ENCODE results near the gene ZFPL1. TPM values are rescaled to one million over a fixed set of nuclear protein-coding genes. Genes with fewer than 3 reads are reported as not detected.
"Not testable (repeated sequence)": the region's sequence is repeated elsewhere in the genome, so short reads cannot be mapped to it uniquely, and the experiment has no call there.

ZFPL1 gene
- total RNA-seq, 2 donors from 2014 or later: 61.6 to 62.6 TPM

GRCh38 chr11:65115361-65116082 lies 31.5 kb downstream of the ZFPL1 start:
- Histone ChIP-seq H3K4me3 (no peak overlapping the region), H3K9me3 (no peaks in the 10 kb centered on the region), H3K27ac (no peak overlapping the region), H3K27me3 (replicated peaks; ENCODE audit: insufficient read depth) (no peaks in the 10 kb centered on the region), H3K36me3 (peaks cover 4 to 10% of the 10 kb centered on the region in 2 donors), H3K4me1 (replicated peaks) (peaks cover 19% of the 10 kb centered on the region)
- no peak for TF ChIP-seq POLR2A (IDR thresholded peaks at IDR 0.05)
- TF ChIP-seq CTCF (IDR thresholded peaks at IDR 0.05): no peak
- TF ChIP-seq POLR2AphosphoS5 (IDR thresholded peaks at IDR 0.05): no peak
- no peak for DNase-seq (ENCODE audit: low spot score)
- WGBS: 86% methylated on average over 16 of the region's 21 CpGs
- intact Hi-C loops (cut with DNase I): loop anchor here (5.0 to 10.0 kb wide), 3 partner anchors 33 to 261 kb away; partner anchors contain the start of genes ATG2A, CDCA5 and ZFPL1

GRCh38 chr11:65116370-65117205 lies 32.6 kb downstream of the ZFPL1 start:
- Histone ChIP-seq H3K27me3 (replicated peaks; ENCODE audit: insufficient read depth) (no peaks in the 10 kb centered on the region), H3K36me3 (peaks cover 7 to 10% of the 10 kb centered on the region in 2 donors), H3K4me1 (replicated peaks) (peaks cover 24% of the 10 kb centered on the region), H3K9me3 (no peaks in the 10 kb centered on the region), H3K27ac (peak overlapping the region; percentile 81 to 83), H3K4me3 (peak overlapping the region; percentile 79 to 82)
- WGBS: 16% methylated on average over 56 of the region's 68 CpGs
- no peak for TF ChIP-seq CTCF (IDR thresholded peaks at IDR 0.05)
- no peak for TF ChIP-seq POLR2AphosphoS5 (IDR thresholded peaks at IDR 0.05)
- no peak for TF ChIP-seq POLR2A (IDR thresholded peaks at IDR 0.05)
- intact Hi-C loops (cut with DNase I): loop anchor here (5.0 to 10.0 kb wide), 3 partner anchors 34 to 262 kb away; partner anchors contain the start of genes ATG2A, CDCA5 and ZFPL1
- DNase-seq (ENCODE audit: low spot score): no peak

- no peaks in the 10 kb centered on the region for H3K27me3 ChIP-seq (replicated peaks; ENCODE audit: insufficient read depth)
- intact Hi-C loops (cut with DNase I): loop anchor here (1.0 to 10.0 kb wide), 4 partner anchors 35 to 263 kb away; partner anchors contain the start of genes ATG2A, CDCA5 and ZFPL1
- peak within 1 kb of the TSS; percentile 81 to 83 for H3K27ac ChIP-seq
- peak; percentile 54 for TF ChIP-seq POLR2A (IDR thresholded peaks at IDR 0.05)
- peak; percentile 92 to 100 (median 98) for TF ChIP-seq CTCF (IDR thresholded peaks at IDR 0.05)
- peak; percentile 99 for TF ChIP-seq POLR2AphosphoS5 (IDR thresholded peaks at IDR 0.05)
- H3K4me3 ChIP-seq: peak within 1 kb of the TSS; percentile 79 to 82
- no peaks in the 10 kb centered on the region for H3K9me3 ChIP-seq
- peak; percentile 99 for DNase-seq (ENCODE audit: low spot score)
- H3K4me1 ChIP-seq (replicated peaks): peaks cover 24% of the 10 kb centered on the region
- peaks cover 7 to 10% of the 10 kb centered on the region in 2 donors for H3K36me3 ChIP-seq
- under 1% methylated on average over 59 of the region's 89 CpGs for WGBS
Observed at GRCh38 chr11:65117206-65118096, 33.4 kb downstream of the ZFPL1 start, which contains the start of gene ZNHIT2. ZNHIT2 (minus strand) TSS chr11:65117701; CDS start chr11:65117653, 48 bp downstream.

- H3K9me3 ChIP-seq: no peaks in the 10 kb centered on the region
- peaks cover 24% of the 10 kb centered on the region for H3K4me1 ChIP-seq (replicated peaks)
- no peak overlapping the region for H3K4me3 ChIP-seq
- WGBS: 85% methylated on average over 18 of the region's 18 CpGs
- no peaks in the 10 kb centered on the region for H3K27me3 ChIP-seq (replicated peaks; ENCODE audit: insufficient read depth)
- H3K27ac ChIP-seq: peak overlapping the region; percentile 51 to 54
- intact Hi-C loops (cut with DNase I): loop anchor here (1.0 to 10.0 kb wide), 4 partner anchors 36 to 263 kb away; partner anchors contain the start of genes ATG2A, CDCA5 and ZFPL1
- no peak for DNase-seq (ENCODE audit: low spot score)
- no peak for TF ChIP-seq POLR2AphosphoS5 (IDR thresholded peaks at IDR 0.05)
- no peak for TF ChIP-seq CTCF (IDR thresholded peaks at IDR 0.05)
- no peak for TF ChIP-seq POLR2A (IDR thresholded peaks at IDR 0.05)
- H3K36me3 ChIP-seq: peaks cover 7 to 10% of the 10 kb centered on the region in 2 donors
Observed at GRCh38 chr11:65118097-65118837, 34.2 kb downstream of the ZFPL1 start.

GRCh38 chr11:65118891-65119669 lies 35.1 kb downstream of the ZFPL1 start:
- not testable (repeated sequence) for H3K36me3 ChIP-seq; H3K9me3 ChIP-seq; H3K27ac ChIP-seq; H3K27me3 ChIP-seq (replicated peaks; ENCODE audit: insufficient read depth); H3K4me3 ChIP-seq; DNase-seq (ENCODE audit: low spot score)
- WGBS: 91% methylated on average over 18 of the region's 18 CpGs
- peaks cover 23% of the 10 kb centered on the region for H3K4me1 ChIP-seq (replicated peaks)
- intact Hi-C loops (cut with DNase I): loop anchor here (1.0 to 10.0 kb wide), 4 partner anchors 37 to 264 kb away; partner anchors contain the start of genes ATG2A, CDCA5 and ZFPL1
